MM.1S (cell line): ENCODE results near the gene MAP3K4.

Experiments
- DNase-seq: peaks from one replicate; pipeline ENCODE4 v3.0.0-alpha.2; 2015
- H2AFZ ChIP-seq: fragments of 300-600 bp; sonication (generic); 2 replicates; pipeline ENCODE4 v1.6.0; 2016; ENCODE audit warnings: antibody characterized with exemption, low read length
- H3F3A ChIP-seq: fragments of 300-600 bp; sonication (generic); 2 replicates; pipeline ENCODE4 v1.6.1; 2016; ENCODE audit warnings: mild to moderate bottlenecking, antibody characterized with exemption, low read length, moderate library complexity, mixed read lengths; ENCODE audit not compliant: insufficient read depth
- H3K27ac ChIP-seq: fragments of 300-600 bp; sonication (generic); 2 replicates; pipeline ENCODE4 v1.5.1; 2016; ENCODE audit warnings: mild to moderate bottlenecking, low read length
- H3K27me3 ChIP-seq: fragments of 300-600 bp; sonication (generic); replicated peaks from 2 replicates; pipeline ENCODE4 v1.6.0; 2016; ENCODE audit warnings: low read length; ENCODE audit not compliant: insufficient read depth
- H3K36me3 ChIP-seq: fragments of 300-600 bp; sonication (generic); replicated peaks from 2 replicates; pipeline ENCODE4 v1.6.1; 2016; ENCODE audit warnings: mild to moderate bottlenecking, low read length, mixed read lengths; ENCODE audit not compliant: insufficient read depth
- H3K4me1 ChIP-seq: fragments of 300-600 bp; sonication (generic); 2 replicates; pipeline ENCODE4 v1.6.1; 2016; ENCODE audit warnings: low read length, mixed read lengths
- H3K4me2 ChIP-seq: fragments of 300-600 bp; sonication (generic); 2 replicates; pipeline ENCODE4 v1.6.0; 2016; ENCODE audit warnings: low read depth, low read length
- H3K4me3 ChIP-seq: fragments of 300-600 bp; sonication (generic); 2 replicates; pipeline ENCODE4 v1.5.1; 2016; ENCODE audit warnings: low read length, mixed read lengths
- H3K79me2 ChIP-seq: fragments of 300-600 bp; sonication (generic); 2 replicates; pipeline ENCODE4 v1.6.1; 2016; ENCODE audit warnings: mixed run types, low read length, mixed read lengths
- H3K9ac ChIP-seq: fragments of 300-600 bp; sonication (generic); 2 replicates; pipeline ENCODE4 v1.6.1; 2016; ENCODE audit warnings: low read length, mixed read lengths
- H3K9me2 ChIP-seq: fragments of 300-600 bp; sonication (generic); replicated peaks from 2 replicates; pipeline ENCODE4 v1.6.1; 2016; ENCODE audit warnings: mild to moderate bottlenecking, low read length, mixed read lengths; ENCODE audit not compliant: insufficient read depth
- H3K9me3 ChIP-seq: fragments of 300-600 bp; sonication (generic); replicated peaks from 2 replicates; pipeline ENCODE4 v1.6.1; 2016; ENCODE audit warnings: mild to moderate bottlenecking, low read length, mixed read lengths; ENCODE audit not compliant: insufficient read depth
- H4K20me1 ChIP-seq: fragments of 300-600 bp; sonication (generic); 2 replicates; pipeline ENCODE4 v1.6.1; 2016; ENCODE audit warnings: mild to moderate bottlenecking, low read length, moderate library complexity, mixed read lengths; ENCODE audit not compliant: insufficient read depth
- CTCF ChIP-seq: fragments of 300-600 bp; sonication (generic); IDR thresholded peaks from 2 replicates; pipeline ENCODE4 v1.5.1; 2016; ENCODE audit warnings: antibody characterized with exemption, low read length, mixed read lengths
- EZH2 ChIP-seq: fragments of 300-600 bp; sonication (generic); optimal IDR thresholded peaks from 2 replicates; pipeline ENCODE3; 2017; ENCODE audit warnings: low read depth, mild to moderate bottlenecking, antibody characterized with exemption, low read length, mixed read lengths
- EZH2phosphoT487 ChIP-seq: fragments of 300-600 bp; sonication (generic); IDR thresholded peaks from 2 replicates; pipeline ENCODE4 v1.6.1; 2018; ENCODE audit warnings: antibody characterized with exemption, low read length

MAP3K4 gene

GRCh38 chr6:161109366-161109765 is 117.8 kb downstream of the MAP3K4 start:
- Histone ChIP-seq H3K4me2 (no peak overlapping the region), H3K27me3 (no peaks in the 10 kb centered on the region), H3K4me3 (no peak overlapping the region), H3K9me3 (no peaks in the 10 kb centered on the region), H3K9me2 (no peaks in the 10 kb centered on the region), H3K79me2 (no peaks in the 10 kb centered on the region), H3K27ac (no peak overlapping the region), H3K4me1 (no peaks in the 10 kb centered on the region), H4K20me1 (no peaks in the 10 kb centered on the region), H3F3A (no peaks in the 10 kb centered on the region), H3K36me3 (no peaks in the 10 kb centered on the region), H2AFZ (no peak overlapping the region), H3K9ac (no peak overlapping the region)
- TF ChIP-seq EZH2 = no peak
- no peak for TF ChIP-seq CTCF
- TF ChIP-seq EZH2phosphoT487 = no peak
- no peak for DNase-seq

- no peaks in the 10 kb centered on the region for H3K9me2 ChIP-seq
- no peaks in the 10 kb centered on the region for H3K4me1 ChIP-seq
- H3K27me3 ChIP-seq = no peaks in the 10 kb centered on the region
- H3K79me2 ChIP-seq = no peaks in the 10 kb centered on the region
- TF ChIP-seq EZH2 (no peak), CTCF (no peak), EZH2phosphoT487 (no peak)
- DNase-seq = no peak
- H3K9ac ChIP-seq = no peak overlapping the region
- H4K20me1 ChIP-seq = no peaks in the 10 kb centered on the region
- H3K4me3 ChIP-seq = no peak overlapping the region
- H3F3A ChIP-seq = no peaks in the 10 kb centered on the region
- H3K9me3 ChIP-seq = no peaks in the 10 kb centered on the region
- no peak overlapping the region for H3K27ac ChIP-seq
- H3K36me3 ChIP-seq = no peaks in the 10 kb centered on the region
- no peak overlapping the region for H3K4me2 ChIP-seq
- no peak overlapping the region for H2AFZ ChIP-seq
These were observed 118.6 kb downstream of the MAP3K4 start for GRCh38 chr6:161110028-161110779.

GRCh38 chr6:161111261-161111660 is 119.7 kb downstream of the MAP3K4 start:
- H3K4me2 ChIP-seq = no peak overlapping the region
- H3K9me2 ChIP-seq = no peaks in the 10 kb centered on the region
- H3K79me2 ChIP-seq = no peaks in the 10 kb centered on the region
- no peaks in the 10 kb centered on the region for H3K9me3 ChIP-seq
- H4K20me1 ChIP-seq = no peaks in the 10 kb centered on the region
- TF ChIP-seq CTCF (no peak), EZH2phosphoT487 (no peak), EZH2 (no peak)
- H3K4me3 ChIP-seq = no peak overlapping the region
- no peak for DNase-seq
- H3K9ac ChIP-seq = no peak overlapping the region
- no peaks in the 10 kb centered on the region for H3K27me3 ChIP-seq
- H3K27ac ChIP-seq = no peak overlapping the region
- no peaks in the 10 kb centered on the region for H3F3A ChIP-seq
- no peaks in the 10 kb centered on the region for H3K36me3 ChIP-seq
- no peaks in the 10 kb centered on the region for H3K4me1 ChIP-seq
- H2AFZ ChIP-seq = no peak overlapping the region
